GM12878 (cell line): Measurements from ENCODE around the gene CELF2. TPM values are rescaled to one million over a fixed set of nuclear protein-coding genes. Genes with fewer than 3 reads are reported as not detected.
A peak's percentile ranks its signal among the peaks of the same experiment; 100 is the strongest.

Source experiments
- ATAC-seq: fragments of 200-7000 bp; cut with Tn5 transposase; 3 replicates; pipeline ENCODE4 v1.9.1; 2020; ENCODE audit warnings: mild to moderate bottlenecking, moderate library complexity
- BruUV-seq: library from RNA; stranded (reverse); fragments of 400-500 nt; replicated peaks from 2 replicates; lab custom pipeline; 2021; lab: Mats Ljungman, UMichigan
- CTCF ChIA-PET: fragments of 300-600 bp; sonication (Branson Sonifier 250); formaldehyde crosslinking; extraction: SDS; loops from one replicate; lab custom pipeline; 2021; ENCODE audit warnings: inconsistent platforms; lab: Yijun Ruan, JAX
- POLR2A ChIA-PET: fragments of 350-600 bp; formaldehyde crosslinking; extraction: SDS; loops from one replicate; lab custom pipeline; 2021; ENCODE audit warnings: inconsistent platforms; lab: Charles Lee
- RAD21 ChIA-PET: fragments of 300-600 bp; sonication (Branson Sonifier 250); formaldehyde crosslinking; loops from one replicate; lab custom pipeline; 2023; ENCODE audit warnings: antibody characterized with exemption; ENCODE audit not compliant: unreplicated experiment; lab: Charles Lee
- SMC1A ChIA-PET: fragments of 300-600 bp; sonication (Branson Sonifier 250); formaldehyde crosslinking; loops from one replicate; lab custom pipeline; 2023; ENCODE audit not compliant: unreplicated experiment, uncharacterized antibody; lab: Charles Lee
- DNase-seq: peaks from one replicate; pipeline ENCODE4 v3.0.0-alpha.2; 2011; ENCODE audit warnings: low read depth, low spot score
- FAIRE-seq: peaks from 3 replicates; lab custom pipeline; 2011; peaks lifted over from hg19 to GRCh38; lab: Jason Lieb, UNC
- H2AFZ ChIP-seq: 2 replicates; pipeline ENCODE4 v1.6.0; 2011; ENCODE audit warnings: low read depth, low read length, control low read depth; ENCODE audit not compliant: control insufficient read depth
- H3K27ac ChIP-seq: 2 replicates; pipeline ENCODE4 v1.5.1; 2011; ENCODE audit warnings: control low read depth; ENCODE audit not compliant: control insufficient read depth, insufficient read depth
- H3K27me3 ChIP-seq, 2 experiments: replicated peaks in 1 of 2; 2 replicates each; pipeline versions ENCODE4 v1.6.0 to v1.6.1; 2011; ENCODE audit warnings: low read length in 1 of 2; ENCODE audit not compliant: control insufficient read depth in 2 of 2, insufficient read depth in 2 of 2
- H3K36me3 ChIP-seq, 2 experiments: 2 replicates each; pipeline ENCODE4 v1.5.1; 2011; ENCODE audit warnings: low read length in 1 of 2; ENCODE audit not compliant: control insufficient read depth in 2 of 2, insufficient read depth in 2 of 2
- H3K4me1 ChIP-seq: 2 replicates; pipeline ENCODE4 v1.6.1; 2011; ENCODE audit warnings: mild to moderate bottlenecking, low read length, moderate library complexity, mixed read lengths; ENCODE audit not compliant: control insufficient read depth, insufficient read depth
- H3K4me2 ChIP-seq: 2 replicates; pipeline ENCODE4 v1.6.0; 2011; ENCODE audit warnings: control low read depth; ENCODE audit not compliant: control insufficient read depth, insufficient read depth
- H3K4me3 ChIP-seq: fragments of 200-600 bp; sonication (generic); 2 replicates; pipeline ENCODE4 v1.5.1; 2016
- H3K79me2 ChIP-seq: 2 replicates; pipeline ENCODE4 v1.6.0; 2011; ENCODE audit warnings: low read length; ENCODE audit not compliant: control insufficient read depth, insufficient read depth
- H3K9ac ChIP-seq: 2 replicates; pipeline ENCODE4 v1.8.0; 2011; ENCODE audit warnings: low read length, control low read depth, mixed read lengths; ENCODE audit not compliant: control insufficient read depth, insufficient read depth
- H3K9me3 ChIP-seq: replicated peaks from 3 replicates; pipeline ENCODE4 v1.5.1; 2011; ENCODE audit warnings: mild to moderate bottlenecking, low read length; ENCODE audit not compliant: control insufficient read depth, insufficient read depth
- H4K20me1 ChIP-seq: 2 replicates; pipeline ENCODE4 v1.6.0; 2011; ENCODE audit not compliant: control insufficient read depth, insufficient read depth
- HDGF ChIP-seq: fragments of 450-650 bp; IDR thresholded peaks from 2 replicates; pipeline ENCODE4 v1.6.1; 2016; ENCODE audit warnings: antibody characterized with exemption
- KDM1A ChIP-seq: fragments of 200-600 bp; sonication (generic); IDR thresholded peaks from 2 replicates; pipeline ENCODE4 v1.6.1; 2016; ENCODE audit warnings: borderline replicate concordance
- MYC ChIP-seq: IDR thresholded peaks from 2 replicates; pipeline ENCODE4 v1.6.1; 2011; ENCODE audit warnings: mild to moderate bottlenecking, low read length, moderate library complexity, inconsistent platforms; ENCODE audit not compliant: insufficient read depth, insufficient replicate concordance, insufficient read length, severe bottlenecking
- NFYA ChIP-seq: IDR thresholded peaks from 2 replicates; pipeline ENCODE4 v1.6.1; 2011; ENCODE audit warnings: low read depth, mild to moderate bottlenecking, low read length, improper control_type of control experiment, borderline replicate concordance
- RBBP5 ChIP-seq: fragments of 200-600 bp; sonication (generic); conservative IDR thresholded peaks from 2 replicates; pipeline ENCODE4 v1.6.1; 2016
- RCOR1 ChIP-seq: conservative IDR thresholded peaks from 2 replicates; pipeline ENCODE4 v1.6.1; 2012; ENCODE audit warnings: low read depth, low read length, improper control_type of control experiment
- RUNX3 ChIP-seq: IDR thresholded peaks from 2 replicates; pipeline ENCODE4 v1.6.1; 2012; ENCODE audit warnings: low read length, inconsistent platforms
- SP1 ChIP-seq: IDR thresholded peaks from one replicate; pipeline ENCODE4 v1.6.1; 2011; ENCODE audit warnings: low read depth, low read length
- WGBS: methylation state at CpG from one replicate; pipeline ENCODE4 v1.1.6; 2016; ENCODE audit warnings: low lambda C conversion rate; ENCODE audit not compliant: insufficient replicate concordance, insufficient coverage; ENCODE audit errors: missing lambda C conversion rate; 5-methylcytosine and 5-hydroxymethylcytosine counted together
- in situ Hi-C: fragments of 300-500 bp; cut with MboI; formaldehyde crosslinking; loops from 9 replicates; pipeline ENCODE4 v1.14.3; 2018; ENCODE audit warnings: mixed read lengths
- intact Hi-C: fragments of 100-400 bp; cut with micrococcal nuclease; formaldehyde crosslinking; loops from one replicate; pipeline ENCODE4 v1.14.2; 2022; ENCODE audit not compliant: unreplicated experiment
- polyA plus RNA-seq, 11 experiments: library from polyadenylated mRNA; depleted of rRNA in 4 of 11; unstranded in 6 of 11; stranded (reverse) in 5 of 11; fragments of >200 nt; fragmentation: Nextera tagmentation in 4 of 11; fragmentation: Illumina TruSeq in 1 of 11; extraction: Ambion mirVana in 4 of 11; extraction: Trizol in 1 of 11; gene quantifications; 1 replicate in 1 of 11; 2 replicates in 10 of 11; pipeline versions ENCODE4 v1.2.1 to v1.2.3, GENCODE V29; 2011 to 2016; ENCODE audit warnings: inconsistent platforms in 2 of 11, missing spikeins in 2 of 11, low read depth in 1 of 11
- total RNA-seq, 4 experiments: library from RNA; depleted of rRNA in 3 of 4; stranded (reverse); fragments of >200 nt in 3 of 4; fragmentation: Illumina TruSeq in 1 of 4; extraction: Trizol in 1 of 4; gene quantifications; 2 replicates each; pipeline versions ENCODE4 v1.2.1 to v1.2.3, GENCODE V29; 2013 to 2021
- TF ChIP-seq, protein P1 (sequence below): fragments of 450-650 bp; formaldehyde crosslinking; IDR thresholded peaks from 2 replicates; pipeline ENCODE4 v1.4.0; 2020; ENCODE audit warnings: mild to moderate bottlenecking, moderate library complexity
- TF ChIP-seq, protein P2 (sequence below): IDR thresholded peaks from 2 replicates; pipeline ENCODE4 v1.6.1; 2012; ENCODE audit warnings: low read length, inconsistent platforms
- TF ChIP-seq, protein P3 (sequence below): fragments of 450-650 bp; IDR thresholded peaks from 2 replicates; pipeline ENCODE4 v1.6.1; 2018; ENCODE audit warnings: borderline replicate concordance, mild to moderate bottlenecking; ENCODE audit not compliant: partially characterized antibody

CELF2 gene
- total and polyA plus RNA-seq, 10 of the 15 experiments (the other 5 are each of a cell fraction or from before 2014, with no cell fraction given) = 20.8 to 129 (median 86.3) TPM

DNA sequence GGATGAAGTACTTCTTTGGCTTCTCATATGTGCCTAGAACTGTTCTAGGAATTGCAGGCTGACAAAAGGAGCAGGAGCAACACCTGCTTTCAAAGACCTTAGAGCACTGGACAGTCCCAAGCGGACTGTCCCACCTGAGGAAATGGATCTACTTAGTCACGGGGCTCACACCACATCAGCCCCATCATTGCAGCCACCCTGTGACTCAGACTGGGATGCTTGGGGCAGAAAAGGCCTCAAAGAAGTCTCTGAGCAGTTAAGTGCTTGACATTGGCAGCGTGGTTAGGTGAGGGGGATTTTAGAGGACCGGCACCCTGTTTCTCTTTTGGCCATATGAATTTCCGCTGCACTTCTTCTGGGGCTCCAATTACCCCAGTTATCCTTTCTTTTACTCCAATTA, 337.2 kb downstream of the CELF2 start:
- Histone ChIP-seq H2AFZ (no peak overlapping the region), H3K4me2 (no peak overlapping the region), H3K4me3 (no peak overlapping the region), H3K9ac (no peak overlapping the region), H3K27ac (no peak overlapping the region), H3K9me3 (no peaks in the 10 kb centered on the region; the same call in 1 of the 3 replicates), H3K36me3 (no peaks in the 10 kb centered on the region), H3K4me1 (no peaks in the 10 kb centered on the region), H4K20me1 (no peaks in the 10 kb centered on the region), H3K27me3 (no peaks in the 10 kb centered on the region), H3K79me2 (no peaks in the 10 kb centered on the region)
- RAD21 ChIA-PET = no interaction called here
- SMC1A ChIA-PET = no interaction called here
- CTCF ChIA-PET = no interaction called here
- no TSS peak for BruUV-seq
- intact Hi-C loops (no loop called here), in situ Hi-C loops (no loop called here)
- TF ChIP-seq KDM1A = no peak
- TF ChIP-seq RUNX3 = 0 out of 2 replicates have a peak, but pooled peaks have one; percentile 13
- peak; percentile 51 for ATAC-seq
- POLR2A ChIA-PET = no interaction called here
- no peak for DNase-seq
- FAIRE-seq = no peak
- 10% methylated on average over 5 of the region's 5 CpGs for WGBS

DNA sequence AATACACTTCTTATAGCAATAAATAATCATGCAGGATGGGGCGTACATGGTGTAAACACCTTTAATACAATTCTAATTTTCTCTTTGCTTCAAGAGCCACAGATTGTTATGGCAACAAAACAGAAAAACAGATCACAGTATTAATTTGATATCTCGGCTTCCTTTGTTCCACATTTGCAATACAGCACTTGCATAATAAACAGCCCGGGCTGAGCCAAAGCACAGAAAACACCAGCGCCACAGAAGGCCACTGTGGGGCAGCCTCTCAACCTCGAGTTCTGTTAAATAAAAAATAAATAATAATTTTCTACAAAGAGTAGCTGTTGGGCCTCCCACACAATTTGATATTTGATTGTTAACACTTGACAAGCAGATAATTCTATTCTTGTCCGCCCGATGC, 337.9 kb downstream of the CELF2 start:
- FAIRE-seq (no peak), ATAC-seq (no peak), DNase-seq (no peak)
- Histone ChIP-seq H2AFZ (no peak overlapping the region), H3K36me3 (no peaks in the 10 kb centered on the region), H3K4me2 (no peak overlapping the region), H3K9me3 (no peaks in the 10 kb centered on the region; the same call in 1 of the 3 replicates), H3K4me1 (no peaks in the 10 kb centered on the region), H3K79me2 (no peaks in the 10 kb centered on the region), H3K9ac (no peak overlapping the region), H3K27ac (no peak overlapping the region), H4K20me1 (no peaks in the 10 kb centered on the region), H3K27me3 (no peaks in the 10 kb centered on the region), H3K4me3 (no peak overlapping the region)
- in situ Hi-C loops (no loop called here), intact Hi-C loops (no loop called here)
- WGBS = 68% methylated on average over 7 of the region's 7 CpGs
- no TSS peak for BruUV-seq
- SMC1A ChIA-PET = interaction anchor here (1.1 kb wide), 1 partner anchor 9 kb away, joined by 6 read pairs; no protein-coding TSS in a partner anchor
- CTCF ChIA-PET = no interaction called here
- POLR2A ChIA-PET = no interaction called here
- RAD21 ChIA-PET = no interaction called here
- TF ChIP-seq SP1 = no peak
- TF ChIP-seq, protein P1, sequence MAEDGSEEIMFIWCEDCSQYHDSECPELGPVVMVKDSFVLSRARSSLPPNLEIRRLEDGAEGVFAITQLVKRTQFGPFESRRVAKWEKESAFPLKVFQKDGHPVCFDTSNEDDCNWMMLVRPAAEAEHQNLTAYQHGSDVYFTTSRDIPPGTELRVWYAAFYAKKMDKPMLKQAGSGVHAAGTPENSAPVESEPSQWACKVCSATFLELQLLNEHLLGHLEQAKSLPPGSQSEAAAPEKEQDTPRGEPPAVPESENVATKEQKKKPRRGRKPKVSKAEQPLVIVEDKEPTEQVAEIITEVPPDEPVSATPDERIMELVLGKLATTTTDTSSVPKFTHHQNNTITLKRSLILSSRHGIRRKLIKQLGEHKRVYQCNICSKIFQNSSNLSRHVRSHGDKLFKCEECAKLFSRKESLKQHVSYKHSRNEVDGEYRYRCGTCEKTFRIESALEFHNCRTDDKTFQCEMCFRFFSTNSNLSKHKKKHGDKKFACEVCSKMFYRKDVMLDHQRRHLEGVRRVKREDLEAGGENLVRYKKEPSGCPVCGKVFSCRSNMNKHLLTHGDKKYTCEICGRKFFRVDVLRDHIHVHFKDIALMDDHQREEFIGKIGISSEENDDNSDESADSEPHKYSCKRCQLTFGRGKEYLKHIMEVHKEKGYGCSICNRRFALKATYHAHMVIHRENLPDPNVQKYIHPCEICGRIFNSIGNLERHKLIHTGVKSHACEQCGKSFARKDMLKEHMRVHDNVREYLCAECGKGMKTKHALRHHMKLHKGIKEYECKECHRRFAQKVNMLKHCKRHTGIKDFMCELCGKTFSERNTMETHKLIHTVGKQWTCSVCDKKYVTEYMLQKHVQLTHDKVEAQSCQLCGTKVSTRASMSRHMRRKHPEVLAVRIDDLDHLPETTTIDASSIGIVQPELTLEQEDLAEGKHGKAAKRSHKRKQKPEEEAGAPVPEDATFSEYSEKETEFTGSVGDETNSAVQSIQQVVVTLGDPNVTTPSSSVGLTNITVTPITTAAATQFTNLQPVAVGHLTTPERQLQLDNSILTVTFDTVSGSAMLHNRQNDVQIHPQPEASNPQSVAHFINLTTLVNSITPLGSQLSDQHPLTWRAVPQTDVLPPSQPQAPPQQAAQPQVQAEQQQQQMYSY = no peak
- TF ChIP-seq, protein P2, sequence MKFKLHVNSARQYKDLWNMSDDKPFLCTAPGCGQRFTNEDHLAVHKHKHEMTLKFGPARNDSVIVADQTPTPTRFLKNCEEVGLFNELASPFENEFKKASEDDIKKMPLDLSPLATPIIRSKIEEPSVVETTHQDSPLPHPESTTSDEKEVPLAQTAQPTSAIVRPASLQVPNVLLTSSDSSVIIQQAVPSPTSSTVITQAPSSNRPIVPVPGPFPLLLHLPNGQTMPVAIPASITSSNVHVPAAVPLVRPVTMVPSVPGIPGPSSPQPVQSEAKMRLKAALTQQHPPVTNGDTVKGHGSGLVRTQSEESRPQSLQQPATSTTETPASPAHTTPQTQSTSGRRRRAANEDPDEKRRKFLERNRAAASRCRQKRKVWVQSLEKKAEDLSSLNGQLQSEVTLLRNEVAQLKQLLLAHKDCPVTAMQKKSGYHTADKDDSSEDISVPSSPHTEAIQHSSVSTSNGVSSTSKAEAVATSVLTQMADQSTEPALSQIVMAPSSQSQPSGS = no peak
- TF ChIP-seq MYC = no peak
- no peak for TF ChIP-seq RCOR1
- TF ChIP-seq NFYA = no peak
- no peak for TF ChIP-seq RBBP5
- TF ChIP-seq, protein P3, sequence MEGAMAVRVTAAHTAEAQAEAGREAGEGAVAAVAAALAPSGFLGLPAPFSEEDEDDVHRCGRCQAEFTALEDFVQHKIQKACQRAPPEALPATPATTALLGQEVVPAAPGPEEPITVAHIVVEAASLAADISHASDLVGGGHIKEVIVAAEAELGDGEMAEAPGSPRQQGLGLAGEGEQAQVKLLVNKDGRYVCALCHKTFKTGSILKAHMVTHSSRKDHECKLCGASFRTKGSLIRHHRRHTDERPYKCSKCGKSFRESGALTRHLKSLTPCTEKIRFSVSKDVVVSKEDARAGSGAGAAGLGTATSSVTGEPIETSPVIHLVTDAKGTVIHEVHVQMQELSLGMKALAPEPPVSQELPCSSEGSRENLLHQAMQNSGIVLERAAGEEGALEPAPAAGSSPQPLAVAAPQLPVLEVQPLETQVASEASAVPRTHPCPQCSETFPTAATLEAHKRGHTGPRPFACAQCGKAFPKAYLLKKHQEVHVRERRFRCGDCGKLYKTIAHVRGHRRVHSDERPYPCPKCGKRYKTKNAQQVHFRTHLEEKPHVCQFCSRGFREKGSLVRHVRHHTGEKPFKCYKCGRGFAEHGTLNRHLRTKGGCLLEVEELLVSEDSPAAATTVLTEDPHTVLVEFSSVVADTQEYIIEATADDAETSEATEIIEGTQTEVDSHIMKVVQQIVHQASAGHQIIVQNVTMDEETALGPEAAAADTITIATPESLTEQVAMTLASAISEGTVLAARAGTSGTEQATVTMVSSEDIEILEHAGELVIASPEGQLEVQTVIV = no peak
- no peak for TF ChIP-seq HDGF
